Measurements from ENCODE around the gene ATXN1.

The ATXN1 gene

DNA sequence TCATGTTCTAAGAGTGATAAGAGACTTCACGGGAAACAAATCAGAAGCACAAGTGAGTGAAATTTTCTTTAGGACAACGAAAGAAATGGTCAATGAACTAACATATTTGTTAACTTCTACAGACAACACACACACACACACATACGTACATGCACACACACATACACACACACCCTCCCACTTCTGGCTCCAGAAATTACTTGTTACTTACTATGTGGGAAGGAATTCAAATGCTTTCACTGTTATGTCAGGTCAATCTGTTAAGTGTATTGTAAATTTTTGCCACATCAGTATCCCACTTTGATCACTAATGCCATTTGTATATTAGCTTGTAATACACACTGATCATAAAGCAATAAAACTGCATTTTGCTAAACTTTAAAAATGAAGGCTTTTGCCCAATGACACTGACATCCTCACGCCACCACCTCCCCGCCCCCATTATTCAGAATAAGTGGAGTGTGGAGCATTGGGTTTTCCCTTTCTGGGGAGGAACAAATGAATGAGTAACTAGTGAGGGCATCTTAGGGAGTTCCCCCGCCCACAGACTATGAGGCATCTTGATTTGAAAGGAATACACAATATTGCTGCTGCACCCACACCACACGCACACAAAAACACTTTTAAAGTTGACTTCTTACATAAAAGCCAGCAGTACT is 76.2 kb downstream of the ATXN1 start:
- in situ Hi-C loops (cut with HindIII; ENCODE audit: low pct_ligation_motif_present, low sequenced_read_pairs): no loop called here

GRCh38 chr6:16684195-16684689 is 77.0 kb downstream of the ATXN1 start:
- Histone ChIP-seq H3K36me3 (replicated peaks) (no peaks in the 10 kb centered on the region), H3K4me3 (ENCODE audit: low read depth, low read length) (no peak overlapping the region), H3K27ac (peak overlapping the region; percentile 65), H3K27me3 (replicated peaks) (no peaks in the 10 kb centered on the region)
- no peak for TF ChIP-seq CTCF (IDR thresholded peaks at IDR 0.05; ENCODE audit: low read depth, low read length, missing control alignments)
- in situ Hi-C loops (cut with HindIII; ENCODE audit: low pct_ligation_motif_present, low sequenced_read_pairs): no loop called here
- DNase-seq: no peak

More for the DNA sequence above, 76.2 kb downstream of the ATXN1 start:
- Histone ChIP-seq H3K4me3 (ENCODE audit: low read depth, low read length) (no peak overlapping the region), H3K27ac (peak overlapping the region; percentile 39), H3K36me3 (replicated peaks) (no peaks in the 10 kb centered on the region), H3K27me3 (replicated peaks) (no peaks in the 10 kb centered on the region)
- no peak for TF ChIP-seq CTCF (IDR thresholded peaks at IDR 0.05; ENCODE audit: low read depth, low read length, missing control alignments)
- DNase-seq: peak; percentile 90

GRCh38 chr6:16683641-16684194 is 77.5 kb downstream of the ATXN1 start:
- peak; percentile 69 for DNase-seq
- no peak overlapping the region for H3K4me3 ChIP-seq (ENCODE audit: low read depth, low read length)
- H3K27ac ChIP-seq: peak overlapping the region; percentile 65
- TF ChIP-seq CTCF (IDR thresholded peaks at IDR 0.05; ENCODE audit: low read depth, low read length, missing control alignments): no peak
- in situ Hi-C loops (cut with HindIII; ENCODE audit: low pct_ligation_motif_present, low sequenced_read_pairs): no loop called here
- no peaks in the 10 kb centered on the region for H3K36me3 ChIP-seq (replicated peaks)
- no peaks in the 10 kb centered on the region for H3K27me3 ChIP-seq (replicated peaks)

DNA sequence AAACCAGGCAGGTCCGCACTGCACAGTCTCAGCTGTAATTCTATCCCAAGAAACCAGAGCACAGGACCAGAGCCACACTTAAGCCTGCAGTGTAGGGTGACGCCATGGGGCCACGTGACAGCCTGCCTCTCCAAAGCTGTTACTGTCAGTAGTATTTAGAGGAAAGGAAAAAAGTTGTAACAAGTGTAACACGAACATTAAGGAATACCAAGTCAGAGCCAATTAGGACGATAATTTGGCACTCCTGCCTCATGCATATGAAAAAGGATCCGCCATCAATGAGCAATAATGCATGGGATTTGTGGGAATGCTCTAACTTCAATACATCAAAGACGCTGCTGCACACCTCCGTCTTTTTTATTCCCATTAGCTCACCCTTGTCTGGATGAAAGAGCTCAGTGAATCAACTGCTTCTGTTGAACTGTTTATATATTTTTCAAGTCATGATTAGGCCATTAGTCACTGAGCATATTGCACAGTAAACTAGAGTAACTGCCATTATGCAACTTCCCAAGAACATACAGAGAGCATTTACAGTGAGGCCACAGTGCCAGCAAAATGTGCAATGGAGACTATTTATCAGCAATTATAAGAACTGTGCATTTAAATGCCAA is 79.9 kb downstream of the ATXN1 start:
- TF ChIP-seq CTCF (IDR thresholded peaks at IDR 0.05; ENCODE audit: low read depth, low read length, missing control alignments): no peak
- Histone ChIP-seq H3K36me3 (replicated peaks) (no peaks in the 10 kb centered on the region), H3K4me3 (ENCODE audit: low read depth, low read length) (no peak overlapping the region), H3K27me3 (replicated peaks) (no peaks in the 10 kb centered on the region), H3K27ac (peak overlapping the region; percentile 61)
- DNase-seq: peak; percentile 78
- in situ Hi-C loops (cut with HindIII; ENCODE audit: low pct_ligation_motif_present, low sequenced_read_pairs): no loop called here

- in situ Hi-C loops (cut with HindIII; ENCODE audit: low pct_ligation_motif_present, low sequenced_read_pairs): no loop called here
- no peaks in the 10 kb centered on the region for H3K36me3 ChIP-seq (replicated peaks)
- no peak for TF ChIP-seq CTCF (IDR thresholded peaks at IDR 0.05; ENCODE audit: low read depth, low read length, missing control alignments)
- H3K4me3 ChIP-seq (ENCODE audit: low read depth, low read length): no peak overlapping the region
- DNase-seq: no peak
- H3K27me3 ChIP-seq (replicated peaks): no peaks in the 10 kb centered on the region
- H3K27ac ChIP-seq: no peak overlapping the region
Measured at GRCh38 chr6:16679050-16679449, 82.2 kb downstream of the ATXN1 start.

Data from brain microvascular endothelial cell (primary cell).